C4-2B (cell line): ENCODE data around the gene MED23.

Experiments
- H3K27ac ChIP-seq: fragments of 450-650 bp; 2 replicates; pipeline ENCODE4 v1.5.1; 2017
- CTCF ChIP-seq: fragments of 450-650 bp; conservative IDR thresholded peaks from 2 replicates; pipeline ENCODE4 v1.5.1; 2017; ENCODE audit warnings: mild to moderate bottlenecking
- ZFX ChIP-seq: fragments of 450-650 bp; IDR thresholded peaks from 2 replicates; pipeline ENCODE4 v1.6.1; 2017

MED23 gene

GRCh38 chr6:131657630-131658111 is 29.6 kb upstream of the MED23 start:
- no peak for TF ChIP-seq ZFX
- TF ChIP-seq CTCF = no peak

GRCh38 chr6:131657222-131657621 is 29.2 kb upstream of the MED23 start:
- no peak overlapping the region for H3K27ac ChIP-seq
- TF ChIP-seq CTCF (no peak), ZFX (no peak)

More at GRCh38 chr6:131657630-131658111, 29.6 kb upstream of the MED23 start:
- H3K27ac ChIP-seq = no peak overlapping the region

GRCh38 chr6:131656667-131657066 is 28.6 kb upstream of the MED23 start:
- no peak overlapping the region for H3K27ac ChIP-seq
- TF ChIP-seq ZFX (no peak), CTCF (no peak)

GRCh38 chr6:131655951-131656350 is 27.9 kb upstream of the MED23 start:
- TF ChIP-seq CTCF (no peak), ZFX (no peak)
- H3K27ac ChIP-seq = no peak overlapping the region

- no peak overlapping the region for H3K27ac ChIP-seq
- TF ChIP-seq ZFX (no peak), CTCF (no peak)
Measured at GRCh38 chr6:131655387-131655786, 27.3 kb upstream of the MED23 start.

- TF ChIP-seq ZFX (no peak), CTCF (no peak)
- no peak overlapping the region for H3K27ac ChIP-seq
Measured at GRCh38 chr6:131654326-131654725, 26.3 kb upstream of the MED23 start.

GRCh38 chr6:131652472-131652871 is 24.4 kb upstream of the MED23 start:
- H3K27ac ChIP-seq = peak overlapping the region; percentile 98
- TF ChIP-seq CTCF = no peak
